Left lung (tissue), 10 donors: ENCODE data around the gene NHERF2. TPM values are rescaled to one million over a fixed set of nuclear protein-coding genes. Genes with fewer than 3 reads are reported as not detected.

Source experiments
- ATAC-seq: fragments of 200-7000 bp; cut with Tn5 transposase; one replicate; pipeline ENCODE4 v1.9.1; 2020; ENCODE audit warnings: moderate library complexity
- DNase-seq, 4 donors: peaks; one replicate each; pipeline ENCODE4 v3.0.0-alpha.2; 2013 to 2020
- H3K27ac ChIP-seq, 2 donors: fragments of 200-600 bp; sonication (generic) in 1 of 2; one replicate each; pipeline versions ENCODE4 v1.5.0 to v1.8.0; 2020 to 2021
- H3K27me3 ChIP-seq, 2 donors: fragments of 200-600 bp; sonication (generic) in 1 of 2; one replicate each; pipeline versions ENCODE4 v1.5.0 to v1.8.0; 2020 to 2021
- H3K36me3 ChIP-seq, 2 donors: fragments of 200-600 bp; sonication (generic) in 1 of 2; one replicate each; pipeline versions ENCODE4 v1.5.0 to v1.8.0; 2020 to 2021
- H3K4me1 ChIP-seq, 2 donors: fragments of 200-600 bp; one replicate each; pipeline ENCODE4 v1.8.0; 2021
- H3K4me3 ChIP-seq, 2 donors: fragments of 200-600 bp; sonication (generic) in 1 of 2; one replicate each; pipeline versions ENCODE4 v1.5.0 to v1.8.0; 2020 to 2021; ENCODE audit warnings: mild to moderate bottlenecking in 1 of 2
- H3K9me3 ChIP-seq, 2 donors: fragments of 200-600 bp; sonication (generic) in 1 of 2; one replicate each; pipeline versions ENCODE4 v1.5.0 to v1.8.0; 2020 to 2021
- CTCF ChIP-seq, 2 donors: fragments of 200-600 bp; sonication (generic) in 1 of 2; IDR thresholded peaks; one replicate each; pipeline versions ENCODE4 v1.5.0 to v1.8.0; 2021; ENCODE audit warnings: antibody characterized with exemption in 2 of 2
- intact Hi-C, 2 donors: fragments of 100-400 bp; cut with DNase I; formaldehyde crosslinking; loops; one replicate each; pipeline versions ENCODE4 v1.11.2 to v1.14.2; 2022
- polyA plus RNA-seq, 6 donors: library from polyadenylated mRNA; unstranded; fragments of 120-200 nt; gene quantifications; one replicate each; pipeline ENCODE4 v1.2.1, GENCODE V29; 2013; ENCODE audit not compliant: insufficient read length in 6 of 6
- total RNA-seq, 2 donors: library from RNA; stranded (reverse); fragmentation: NEBNext Ultra II Directional; extraction: Animal tissue kit (Norgen Biotek cat#: 25700); gene quantifications; one replicate each; pipeline ENCODE4 v1.2.1, GENCODE V29; 2021
- donor health status: DM: no; HTN: yes; CAD: no.
- donor health status: DM: no; HTN: no; CAD: no.

The NHERF2 gene
- total and polyA plus RNA-seq, 8 donors: 68.1 to 349 (median 109) TPM

GRCh38 chr16:2082983-2083364, 56.3 kb downstream of the NHERF2 start:
- peaks cover 0 to 10% of the 10 kb centered on the region in 2 donors for H3K4me1 ChIP-seq
- H3K27ac ChIP-seq: no peak overlapping the region
- H3K4me3 ChIP-seq: no peak overlapping the region
- no peak for ATAC-seq
- H3K27me3 ChIP-seq: no peaks in the 10 kb centered on the region
- no peak for TF ChIP-seq CTCF (IDR thresholded peaks at IDR 0.05)
- peaks cover 0 to 99% of the 10 kb centered on the region in 2 donors for H3K36me3 ChIP-seq
- DNase-seq: peak in 2 of 4 donors; percentile 84 to 93
- intact Hi-C loops: no loop called here
- H3K9me3 ChIP-seq: no peaks in the 10 kb centered on the region

- peaks cover 0 to 10% of the 10 kb centered on the region in 2 donors for H3K4me1 ChIP-seq
- DNase-seq (no peak), ATAC-seq (no peak)
- no peak for TF ChIP-seq CTCF (IDR thresholded peaks at IDR 0.05)
- peaks cover 0 to 99% of the 10 kb centered on the region in 2 donors for H3K36me3 ChIP-seq
- H3K27ac ChIP-seq: no peak overlapping the region
- no peaks in the 10 kb centered on the region for H3K9me3 ChIP-seq
- no peaks in the 10 kb centered on the region for H3K27me3 ChIP-seq
- no peak overlapping the region for H3K4me3 ChIP-seq
- intact Hi-C loops: no loop called here
Observed at GRCh38 chr16:2083409-2083808, 56.7 kb downstream of the NHERF2 start.

GRCh38 chr16:2083876-2084780, 57.4 kb downstream of the NHERF2 start:
- no peak for DNase-seq
- peaks cover 0 to 10% of the 10 kb centered on the region in 2 donors for H3K4me1 ChIP-seq
- no peak for ATAC-seq
- no peak for TF ChIP-seq CTCF (IDR thresholded peaks at IDR 0.05)
- intact Hi-C loops: no loop called here
- H3K36me3 ChIP-seq: peaks cover 0 to 99% of the 10 kb centered on the region in 2 donors
- H3K9me3 ChIP-seq: no peaks in the 10 kb centered on the region
- no peaks in the 10 kb centered on the region for H3K27me3 ChIP-seq
- H3K27ac ChIP-seq: no peak overlapping the region
- no peak overlapping the region for H3K4me3 ChIP-seq

GRCh38 chr16:2084895-2085625, 58.4 kb downstream of the NHERF2 start:
- no peaks in the 10 kb centered on the region for H3K27me3 ChIP-seq
- H3K36me3 ChIP-seq: peaks cover 0 to 99% of the 10 kb centered on the region in 2 donors
- intact Hi-C loops: no loop called here

More at GRCh38 chr16:2084895-2085625, 58.4 kb downstream of the NHERF2 start:
- Histone ChIP-seq H3K4me3 (no peak overlapping the region), H3K9me3 (no peaks in the 10 kb centered on the region), H3K4me1 (peaks cover 0 to 10% of the 10 kb centered on the region in 2 donors), H3K27ac (no peak overlapping the region)
- DNase-seq (no peak), ATAC-seq (no peak)
- no peak for TF ChIP-seq CTCF (IDR thresholded peaks at IDR 0.05)
